ENCODE measurements around the gene COG1. TPM values are rescaled to one million over a fixed set of nuclear protein-coding genes. Genes with fewer than 3 reads are reported as not detected.

Gene COG1
- total and polyA plus RNA-seq, 2 donors from 2014 or later, result 28.2 to 41.6 TPM

GRCh38 chr17:73210002-73210678 lies 17.3 kb downstream of the COG1 start:
- intact Hi-C loops (cut with DNase I), result no loop called here
- Histone ChIP-seq H3K4me1 (ENCODE audit: control insufficient read depth in 2 of 3, insufficient read depth in 2 of 3, low read depth in 1 of 3, low read length in 3 of 3) (peaks cover 0 to 6% (median 0%) of the 10 kb centered on the region in 3 donors), H3K27ac (ENCODE audit: low read depth in 2 of 2, low read length in 2 of 2) (no peak overlapping the region), H3K9me3 (ENCODE audit: control insufficient read depth in 2 of 3, insufficient read depth in 1 of 3, low read length in 3 of 3) (no peaks in the 10 kb centered on the region), H3K4me3 (ENCODE audit: low read length in 3 of 3) (no peak overlapping the region), H3K9ac (ENCODE audit: low read length in 3 of 3) (no peak overlapping the region), H3K27me3 (ENCODE audit: control insufficient read depth, insufficient read depth, low read length) (no peaks in the 10 kb centered on the region), H3K36me3 (ENCODE audit: control insufficient read depth in 2 of 3, insufficient read depth in 3 of 3, low read length in 3 of 3) (peaks cover 7 to 43% (median 34%) of the 10 kb centered on the region in 3 donors)
- no peak for FAIRE-seq
- DNase-seq, result no peak
- TF ChIP-seq, protein P1, sequence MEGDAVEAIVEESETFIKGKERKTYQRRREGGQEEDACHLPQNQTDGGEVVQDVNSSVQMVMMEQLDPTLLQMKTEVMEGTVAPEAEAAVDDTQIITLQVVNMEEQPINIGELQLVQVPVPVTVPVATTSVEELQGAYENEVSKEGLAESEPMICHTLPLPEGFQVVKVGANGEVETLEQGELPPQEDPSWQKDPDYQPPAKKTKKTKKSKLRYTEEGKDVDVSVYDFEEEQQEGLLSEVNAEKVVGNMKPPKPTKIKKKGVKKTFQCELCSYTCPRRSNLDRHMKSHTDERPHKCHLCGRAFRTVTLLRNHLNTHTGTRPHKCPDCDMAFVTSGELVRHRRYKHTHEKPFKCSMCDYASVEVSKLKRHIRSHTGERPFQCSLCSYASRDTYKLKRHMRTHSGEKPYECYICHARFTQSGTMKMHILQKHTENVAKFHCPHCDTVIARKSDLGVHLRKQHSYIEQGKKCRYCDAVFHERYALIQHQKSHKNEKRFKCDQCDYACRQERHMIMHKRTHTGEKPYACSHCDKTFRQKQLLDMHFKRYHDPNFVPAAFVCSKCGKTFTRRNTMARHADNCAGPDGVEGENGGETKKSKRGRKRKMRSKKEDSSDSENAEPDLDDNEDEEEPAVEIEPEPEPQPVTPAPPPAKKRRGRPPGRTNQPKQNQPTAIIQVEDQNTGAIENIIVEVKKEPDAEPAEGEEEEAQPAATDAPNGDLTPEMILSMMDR (IDR thresholded peaks at IDR 0.05; ENCODE audit: borderline replicate concordance, extremely low read depth, insufficient read depth), result no peak

DNA sequence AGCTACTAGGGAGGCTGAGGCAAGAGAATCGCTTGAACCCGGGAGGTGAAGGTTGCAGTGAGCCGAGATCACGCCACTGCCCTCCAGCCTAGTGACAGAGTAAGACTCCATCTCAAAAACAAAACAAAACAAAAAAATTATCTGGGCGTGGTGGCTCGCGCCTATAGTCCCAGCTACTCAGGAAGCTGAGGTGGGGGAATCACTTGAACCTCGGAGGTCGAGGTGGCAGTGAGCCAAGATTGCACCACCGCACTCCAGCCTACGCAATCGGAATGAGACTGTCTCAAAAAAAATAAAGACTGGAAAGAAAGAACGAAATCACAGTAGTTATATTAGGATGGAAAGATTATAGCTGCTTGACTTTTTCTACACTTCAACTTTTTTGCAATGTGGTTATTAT lies 18.9 kb downstream of the COG1 start:
- Histone ChIP-seq H3K9me3 (ENCODE audit: control insufficient read depth in 2 of 3, insufficient read depth in 1 of 3, low read length in 3 of 3) (no peaks in the 10 kb centered on the region), H3K4me3 (ENCODE audit: low read length in 3 of 3) (no peak overlapping the region), H3K9ac (ENCODE audit: low read length in 3 of 3) (no peak overlapping the region), H3K27ac (ENCODE audit: low read depth in 2 of 2, low read length in 2 of 2) (no peak overlapping the region), H3K36me3 (ENCODE audit: control insufficient read depth in 2 of 3, insufficient read depth in 3 of 3, low read length in 3 of 3) (peaks cover 0 to 35% (median 24%) of the 10 kb centered on the region in 3 donors), H3K27me3 (ENCODE audit: control insufficient read depth, insufficient read depth, low read length) (no peaks in the 10 kb centered on the region), H3K4me1 (ENCODE audit: control insufficient read depth in 2 of 3, insufficient read depth in 2 of 3, low read depth in 1 of 3, low read length in 3 of 3) (no peaks in the 10 kb centered on the region)
- intact Hi-C loops (cut with DNase I), result no loop called here
- TF ChIP-seq, protein P1 (IDR thresholded peaks at IDR 0.05; ENCODE audit: borderline replicate concordance, extremely low read depth, insufficient read depth), result no peak
- FAIRE-seq (no peak), DNase-seq (no peak)

DNA sequence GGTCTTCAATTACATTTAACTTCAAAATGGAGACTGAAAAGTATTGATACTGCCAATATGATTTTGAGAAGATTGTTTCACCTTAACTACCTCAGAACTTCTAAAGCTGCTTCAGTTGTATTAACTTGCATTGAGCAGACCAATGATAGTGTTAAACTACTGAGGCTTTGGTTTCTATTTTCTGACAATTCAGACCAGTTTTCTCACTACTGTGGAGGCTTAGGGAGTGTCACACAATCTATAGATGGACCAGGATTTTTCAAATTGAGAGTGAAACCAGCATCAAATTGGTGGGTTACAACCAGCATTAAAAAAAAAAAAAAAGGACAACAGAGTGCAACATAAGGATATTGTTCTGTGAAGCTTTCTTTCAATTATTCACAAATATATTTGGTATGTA lies 21.2 kb downstream of the COG1 start:
- no peaks in the 10 kb centered on the region for H3K4me1 ChIP-seq (ENCODE audit: control insufficient read depth in 2 of 3, insufficient read depth in 2 of 3, low read depth in 1 of 3, low read length in 3 of 3)
- DNase-seq (no peak), FAIRE-seq (no peak)
- H3K9ac ChIP-seq (ENCODE audit: low read length in 3 of 3), result no peak overlapping the region
- no peaks in the 10 kb centered on the region for H3K9me3 ChIP-seq (ENCODE audit: control insufficient read depth in 2 of 3, insufficient read depth in 1 of 3, low read length in 3 of 3)
- peaks cover 0 to 14% (median 8%) of the 10 kb centered on the region in 3 donors for H3K36me3 ChIP-seq (ENCODE audit: control insufficient read depth in 2 of 3, insufficient read depth in 3 of 3, low read length in 3 of 3)
- intact Hi-C loops (cut with DNase I), result no loop called here
- H3K27me3 ChIP-seq (ENCODE audit: control insufficient read depth, insufficient read depth, low read length), result no peaks in the 10 kb centered on the region
- no peak overlapping the region for H3K4me3 ChIP-seq (ENCODE audit: low read length in 3 of 3)
- H3K27ac ChIP-seq (ENCODE audit: low read depth in 2 of 2, low read length in 2 of 2), result no peak overlapping the region
- TF ChIP-seq, protein P1 (IDR thresholded peaks at IDR 0.05; ENCODE audit: borderline replicate concordance, extremely low read depth, insufficient read depth), result no peak

Measured in kidney (tissue), 14 donors.